Fibroblast of peridontal ligament (primary cell): ENCODE data around the gene MIOX.
A peak's percentile ranks its signal among the peaks of the same experiment; 100 is the strongest.

ENCODE experiments used
- DNase-seq: peaks from one replicate; pipeline ENCODE4 v3.0.0-alpha.2; 2010; ENCODE audit errors: extremely low read depth

The MIOX gene

DNA sequence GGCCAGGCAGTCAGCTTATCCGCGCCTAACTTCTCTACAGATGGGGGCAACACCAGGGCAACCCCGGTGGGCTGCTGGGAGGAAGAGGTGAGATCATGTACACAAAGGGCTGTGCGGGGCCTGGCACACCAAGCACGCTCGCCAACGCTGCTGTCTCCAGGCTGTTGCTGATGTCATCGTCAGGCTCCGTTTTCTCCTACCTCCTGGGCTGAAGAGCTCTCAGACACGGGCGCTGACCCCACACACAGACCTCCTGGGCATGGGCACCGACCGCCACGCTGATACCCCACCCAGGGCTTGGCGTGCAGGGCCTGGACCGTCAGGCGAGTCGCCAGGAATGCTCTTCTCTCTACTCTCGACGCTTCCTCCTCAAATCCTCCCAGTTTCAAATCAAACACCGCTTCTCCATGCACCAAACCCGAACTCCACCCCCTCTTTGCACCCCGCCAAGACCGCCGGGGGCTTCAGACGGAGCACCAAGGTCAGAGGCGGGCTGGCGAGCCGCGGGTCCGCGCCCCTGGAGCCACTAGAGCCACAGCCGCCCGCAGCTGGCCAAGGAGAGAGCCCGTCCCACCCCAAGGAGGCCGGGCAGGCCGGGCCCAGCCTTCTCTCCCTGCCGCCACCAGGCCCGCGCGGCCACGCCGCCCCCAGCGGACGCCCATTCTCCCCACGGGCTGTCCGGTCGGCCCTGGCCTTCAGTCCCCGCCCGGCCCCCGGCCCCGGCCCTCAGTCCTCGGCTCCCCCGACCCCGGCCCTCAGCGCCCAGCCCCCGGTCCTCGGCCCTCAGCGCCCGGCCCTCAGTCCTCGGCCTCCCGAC, 12.6 kb upstream of the MIOX start:
- DNase-seq, result peak; percentile 50

DNA sequence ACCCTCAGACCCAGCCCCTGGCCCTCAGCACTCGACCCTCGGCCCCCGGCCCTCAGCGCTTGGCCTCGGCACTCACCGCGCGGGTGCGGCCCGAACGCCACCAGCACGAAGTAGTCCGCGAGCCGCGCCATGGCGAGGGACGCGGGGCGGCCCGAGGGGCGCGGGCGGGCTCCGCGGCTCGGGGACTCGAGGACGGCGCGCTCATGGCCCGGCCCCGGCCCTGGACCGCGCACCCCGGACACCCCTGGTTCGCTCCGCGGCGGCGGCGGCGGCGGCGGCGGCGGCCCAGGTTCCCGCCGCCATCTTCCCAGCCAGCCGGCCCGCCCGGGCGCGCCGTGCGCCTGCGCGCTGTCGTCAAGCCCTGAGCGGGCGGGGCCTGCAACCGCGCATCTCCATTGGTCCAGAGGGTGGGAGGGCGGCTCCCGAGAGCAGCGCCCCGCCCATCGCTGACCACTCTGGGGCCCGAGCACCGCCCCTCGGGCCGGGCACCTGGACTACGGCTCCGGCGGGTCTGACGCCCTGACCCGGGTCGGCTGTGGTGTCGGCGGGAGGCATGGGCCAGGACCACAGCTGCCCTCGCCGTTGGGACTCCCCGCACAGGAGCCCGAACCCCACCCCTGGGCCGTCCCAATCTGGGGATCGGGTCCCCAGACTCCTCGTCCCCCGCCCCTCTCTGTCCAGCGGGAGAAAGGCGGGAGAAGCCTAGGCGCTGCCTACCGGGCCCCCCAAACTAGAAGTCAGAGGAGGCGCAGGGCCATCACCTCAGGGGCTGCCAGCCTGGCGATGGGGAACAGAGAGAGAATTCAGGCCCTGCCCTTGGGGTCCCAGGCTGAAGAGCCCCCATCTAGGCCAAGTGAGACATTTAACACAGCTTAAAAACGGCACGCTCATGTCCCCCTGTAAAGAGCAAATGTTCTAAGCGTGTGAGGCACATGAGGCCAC, 11.7 kb upstream of the MIOX start, which contains the start of gene SBF1:
Gene SBF1, minus strand, starts transcription at position 326 of the 942 bp plus-strand sequence. Its CDS starts 195 bp downstream, at position 131.
- DNase-seq, result peak; percentile 79

DNA sequence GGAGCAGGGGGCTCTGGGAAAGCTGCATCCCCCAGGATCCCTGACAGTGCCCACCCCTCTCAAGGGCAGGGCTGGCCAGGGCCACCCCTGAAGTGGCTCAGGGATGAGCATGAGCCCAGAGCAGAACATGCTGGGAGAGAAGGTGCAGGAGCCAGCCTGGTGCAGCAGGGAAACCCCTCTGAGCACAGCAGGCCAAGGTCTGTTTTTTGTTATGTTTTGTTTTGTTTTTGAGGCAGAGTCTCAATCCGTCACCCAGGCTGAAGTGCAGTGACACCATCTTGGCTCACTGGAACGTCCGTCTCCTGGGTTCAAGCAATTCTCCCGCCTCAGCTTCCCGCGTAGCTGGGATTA, 11.0 kb upstream of the MIOX start:
- no peak for DNase-seq

DNA sequence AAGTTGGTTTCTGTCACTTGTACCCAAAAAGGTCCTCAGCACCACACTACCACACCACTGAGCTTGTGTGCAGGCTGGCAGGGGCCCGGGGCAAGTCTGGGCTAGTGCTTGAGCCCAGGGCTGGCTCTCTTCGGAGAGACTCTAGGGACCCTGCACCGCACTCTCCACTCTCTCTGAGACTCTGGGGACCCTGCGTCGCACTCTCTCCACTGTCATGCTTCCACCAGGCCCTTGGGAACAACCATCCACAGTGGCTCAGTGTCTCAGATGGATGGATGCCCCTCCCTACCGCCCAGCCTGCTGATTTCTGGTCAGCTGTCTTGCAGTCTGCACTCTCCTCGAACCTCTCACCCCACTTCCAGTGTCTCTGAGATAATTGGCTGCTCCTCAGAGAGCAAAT, 9.8 kb upstream of the MIOX start:
- no peak for DNase-seq

DNA sequence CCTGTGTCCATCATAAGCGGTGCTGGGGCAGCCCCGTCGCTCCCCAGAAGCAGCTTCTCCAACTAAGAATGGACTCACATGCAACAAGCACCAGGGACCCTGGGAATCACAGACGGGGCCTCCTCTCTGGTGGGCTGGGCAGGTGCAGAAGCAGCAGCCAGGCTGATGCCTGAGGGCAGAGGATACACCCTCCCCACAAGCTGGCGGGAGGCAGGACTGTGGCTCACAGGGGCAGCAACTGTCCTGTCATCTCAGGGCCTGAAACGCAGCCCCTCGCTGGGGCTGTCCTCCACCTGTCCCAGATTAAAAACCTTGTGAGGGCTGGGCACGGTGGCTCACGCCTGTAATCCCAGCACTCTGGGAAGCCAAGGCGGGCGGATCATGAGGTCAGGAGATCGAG, 8.7 kb upstream of the MIOX start:
- no peak for DNase-seq

DNA sequence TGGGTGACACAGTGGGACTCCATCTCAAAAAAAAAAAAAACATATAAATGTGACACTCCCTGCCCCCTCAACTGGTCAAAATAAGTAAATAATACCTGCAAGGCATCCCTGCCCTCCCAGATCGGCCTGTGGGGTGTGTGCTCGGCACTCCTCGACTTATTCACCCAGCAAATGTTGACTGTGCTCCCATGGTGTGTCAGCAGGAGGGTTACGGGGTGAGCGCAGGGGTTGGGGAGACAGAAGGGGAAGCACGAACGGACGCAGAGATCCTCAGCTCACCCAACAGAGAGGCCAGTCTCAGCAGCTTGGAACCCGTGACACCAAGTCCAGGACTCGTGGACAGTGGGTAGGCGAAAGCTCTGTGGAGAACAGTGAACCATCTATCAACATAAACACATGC, 6.9 kb upstream of the MIOX start:
- no peak for DNase-seq

DNA sequence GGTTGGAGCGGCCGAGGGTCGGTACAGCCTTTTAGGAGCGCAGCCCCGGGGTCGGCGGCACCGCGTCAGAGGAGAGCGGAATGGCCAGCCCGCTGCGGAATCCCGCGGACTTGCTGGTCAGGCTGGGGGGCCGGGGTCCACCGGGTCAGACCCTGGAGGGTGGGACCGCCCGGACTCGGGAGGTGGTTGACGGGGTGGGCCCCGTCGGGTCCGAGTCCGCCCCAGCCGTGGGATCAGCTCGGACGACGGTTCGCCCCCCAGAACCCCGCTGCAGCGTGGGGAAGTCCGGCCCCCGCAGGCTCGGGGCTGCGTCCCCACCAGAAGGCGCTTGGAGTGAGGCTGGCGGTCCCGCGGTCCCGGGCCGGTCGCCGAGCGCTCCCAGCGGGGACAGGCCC, 5.6 kb upstream of the MIOX start:
- no peak for DNase-seq

DNA sequence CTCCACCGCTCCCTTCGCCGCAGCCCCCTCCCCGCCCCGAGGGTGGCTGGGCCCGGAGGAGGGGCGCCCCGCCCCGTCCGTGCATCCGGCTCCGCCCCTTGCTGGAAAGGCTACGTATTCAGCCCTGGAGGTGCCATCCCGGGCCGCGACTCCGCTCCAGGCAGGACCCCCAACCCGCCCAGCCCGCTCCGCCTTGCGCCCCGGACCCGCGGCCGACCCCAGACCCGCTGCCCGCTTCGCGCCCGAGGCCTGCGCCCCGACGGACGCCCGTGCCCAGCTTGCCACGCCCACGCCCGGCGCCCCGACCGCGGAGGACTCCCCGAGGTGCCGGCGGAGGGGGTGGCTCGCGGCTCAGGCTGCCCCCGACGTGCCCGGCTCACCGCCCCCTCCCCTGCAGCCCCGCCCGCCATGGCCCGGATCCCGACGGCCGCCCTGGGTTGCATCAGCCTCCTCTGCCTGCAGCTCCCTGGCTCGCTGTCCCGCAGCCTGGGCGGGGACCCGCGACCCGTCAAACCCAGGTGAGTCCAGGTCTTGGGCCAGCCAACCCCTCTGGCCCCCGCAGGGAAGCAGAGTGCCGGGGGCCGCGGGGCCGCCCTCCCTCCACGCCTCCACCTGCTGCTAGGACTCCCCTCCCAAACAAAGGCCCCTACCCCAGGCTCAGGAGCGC, 5.1 kb upstream of the MIOX start, which contains the start of gene ADM2:
Gene ADM2, plus strand, starts transcription at position 104 of the 667 bp plus-strand sequence. Its CDS starts 305 bp downstream, at position 409.
- DNase-seq, result peak; percentile 11

DNA sequence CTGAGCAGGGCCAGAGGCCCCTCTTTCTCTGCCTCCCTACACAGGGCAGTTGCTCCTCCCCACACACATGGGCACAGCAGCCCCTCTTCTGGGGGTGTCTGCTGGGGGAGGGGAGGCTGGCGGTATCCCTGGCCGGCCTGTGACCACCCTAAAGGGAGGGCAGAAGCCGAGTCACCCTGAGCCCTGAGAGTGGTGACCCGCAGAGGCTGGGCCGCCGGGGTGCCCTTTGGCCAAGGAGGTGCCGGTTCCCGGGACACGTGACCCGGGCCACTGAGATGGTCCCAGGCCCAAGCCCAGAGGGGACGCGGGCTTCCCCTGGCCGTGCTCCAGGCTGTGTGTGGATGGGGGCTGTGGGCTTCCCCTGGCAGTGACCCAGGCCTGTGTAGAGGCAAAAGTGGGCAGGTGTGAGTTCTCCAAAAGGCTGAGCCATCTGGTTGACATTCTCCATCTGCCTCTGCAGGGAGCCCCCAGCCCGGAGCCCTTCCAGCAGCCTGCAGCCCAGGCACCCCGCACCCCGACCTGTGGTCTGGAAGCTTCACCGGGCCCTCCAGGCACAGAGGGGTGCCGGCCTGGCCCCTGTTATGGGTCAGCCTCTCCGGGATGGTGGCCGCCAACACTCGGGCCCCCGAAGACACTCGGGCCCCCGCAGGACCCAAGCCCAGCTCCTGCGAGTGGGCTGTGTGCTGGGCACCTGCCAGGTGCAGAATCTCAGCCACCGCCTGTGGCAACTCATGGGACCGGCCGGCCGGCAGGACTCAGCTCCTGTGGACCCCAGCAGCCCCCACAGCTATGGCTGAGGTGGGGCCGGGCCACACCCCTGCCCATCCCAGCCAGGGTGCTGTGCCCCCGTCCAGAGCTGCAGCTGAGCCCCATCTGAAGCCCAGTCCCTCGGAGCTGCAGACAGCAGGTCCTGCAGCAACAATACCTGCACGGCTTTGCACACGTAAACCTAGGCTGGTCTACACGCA, 4.3 kb upstream of the MIOX start:
- no peak for DNase-seq

DNA sequence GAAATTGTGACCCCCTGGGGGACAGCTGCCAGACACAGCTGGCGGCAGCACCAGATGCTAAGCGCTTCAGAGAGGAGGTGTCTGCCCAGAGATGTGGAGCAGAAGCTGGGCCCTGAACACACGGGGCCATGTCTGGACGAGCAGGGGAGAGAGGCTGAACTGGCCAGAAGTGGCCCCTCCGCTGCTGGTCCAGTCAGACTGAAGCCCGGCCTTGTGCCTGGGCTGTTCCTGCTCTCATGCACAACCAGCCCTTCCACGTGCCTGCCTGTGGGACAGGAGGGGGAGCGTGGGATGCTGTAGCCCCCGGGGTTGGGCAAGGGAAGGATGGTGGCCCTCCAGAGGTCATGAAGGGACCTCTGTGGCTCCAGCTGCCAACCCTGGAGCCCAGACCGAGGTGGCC, 3.6 kb upstream of the MIOX start:
- no peak for DNase-seq

DNA sequence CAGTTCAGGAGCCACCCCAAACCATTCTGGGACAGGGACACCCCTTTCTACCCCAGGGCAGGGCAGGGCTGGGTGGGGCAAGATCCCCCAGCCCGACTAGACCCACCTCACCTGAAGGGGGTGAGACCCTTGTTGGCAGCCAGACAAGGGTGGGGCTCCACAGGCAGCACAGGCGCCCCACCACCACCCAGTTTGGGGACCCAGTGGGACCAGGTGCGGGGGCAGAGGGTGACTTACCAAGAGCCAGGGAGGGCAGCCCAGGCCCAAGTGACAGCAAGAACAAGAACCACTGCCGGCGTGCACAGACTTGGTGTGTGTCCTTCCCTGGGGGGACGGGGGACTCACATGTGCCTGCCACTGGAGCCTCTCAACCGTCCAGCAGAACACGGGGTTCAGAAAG, 3.1 kb upstream of the MIOX start:
- no peak for DNase-seq

DNA sequence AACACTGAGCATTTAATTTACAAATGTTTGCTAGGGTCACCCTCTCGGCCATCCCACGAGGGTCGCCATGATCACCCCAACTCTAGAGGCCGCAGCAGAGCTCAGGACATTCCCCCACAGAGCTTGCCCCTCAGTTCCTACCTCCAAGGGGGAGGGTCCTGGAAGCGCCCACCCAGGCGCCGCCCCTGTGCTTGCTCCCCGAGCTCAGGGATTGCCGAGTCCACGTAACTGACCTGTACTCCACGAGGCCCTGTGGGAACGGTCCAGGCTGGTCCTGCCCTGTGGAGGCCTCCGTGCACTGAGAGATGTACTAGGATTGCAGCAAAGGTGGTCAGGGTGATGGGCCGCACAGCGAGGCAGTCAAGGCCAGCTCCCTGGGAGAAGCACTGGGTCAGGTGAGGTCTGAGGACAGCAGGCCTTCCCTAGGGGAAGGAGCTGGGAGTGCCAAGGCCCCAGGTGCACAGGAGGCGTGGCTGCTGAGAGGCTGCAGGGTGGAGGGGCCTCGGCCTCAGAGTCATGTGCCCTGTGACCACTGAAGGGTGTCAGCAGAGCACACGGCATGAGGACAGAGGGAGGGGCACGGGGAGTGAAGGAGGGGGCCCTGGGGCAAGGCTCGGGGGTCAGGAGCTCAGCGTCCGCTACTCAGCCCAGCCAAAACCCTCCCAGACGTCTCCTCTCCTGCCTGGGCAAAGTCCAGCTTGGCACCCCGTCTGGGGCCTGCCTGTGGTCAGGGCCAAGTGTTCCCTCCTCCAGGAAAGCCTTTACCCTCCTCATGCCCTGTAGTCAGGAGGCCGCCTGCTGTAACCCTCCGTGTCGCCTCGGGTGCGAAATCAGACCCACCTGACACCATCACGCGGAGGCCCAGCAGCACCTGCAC, 2.4 kb upstream of the MIOX start:
- DNase-seq, result no peak

DNA sequence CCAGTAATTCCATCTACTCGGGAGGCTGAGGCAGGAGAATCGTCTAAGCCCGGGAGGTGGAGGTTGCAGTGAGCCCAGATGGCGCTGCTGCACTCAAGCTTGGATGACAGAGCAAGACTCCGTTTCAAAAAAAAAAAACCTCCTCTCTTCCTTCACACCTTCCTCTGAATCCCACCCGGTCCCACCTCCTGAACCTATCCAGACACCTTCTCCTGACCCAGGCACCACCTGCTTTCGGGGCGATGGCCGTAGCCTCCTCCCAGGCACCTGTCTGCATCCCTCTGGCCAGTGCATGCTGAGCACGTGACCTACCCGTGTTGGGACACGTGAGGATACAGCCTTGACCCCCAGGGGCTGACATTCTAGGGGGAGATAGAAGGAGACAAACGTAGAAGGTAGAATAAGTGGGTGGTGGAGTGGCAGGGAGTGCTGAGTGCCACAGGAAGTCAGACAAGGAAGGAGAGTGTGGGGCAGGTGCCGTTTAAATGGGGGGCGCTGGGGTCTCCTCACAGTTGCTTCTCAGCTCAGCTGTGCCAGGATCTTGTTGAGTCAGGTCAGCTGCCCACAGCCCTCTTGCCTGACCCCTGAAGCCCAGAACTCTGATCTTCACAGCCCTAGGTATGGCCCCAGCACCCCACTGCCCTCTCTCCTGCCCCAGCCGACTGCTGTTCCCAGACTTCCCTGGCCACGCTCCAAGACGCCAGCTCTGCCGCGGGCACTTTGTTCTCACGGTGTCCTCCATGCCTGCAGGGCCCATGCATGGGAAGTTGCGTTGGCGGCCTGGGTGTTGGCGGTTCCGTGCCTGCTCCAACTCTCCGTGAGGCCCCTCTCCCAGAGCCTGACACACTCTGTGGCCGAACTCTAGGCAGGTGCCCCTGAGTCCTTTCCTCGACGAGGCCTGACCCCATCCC, 1.2 kb upstream of the MIOX start:
- no peak for DNase-seq

DNA sequence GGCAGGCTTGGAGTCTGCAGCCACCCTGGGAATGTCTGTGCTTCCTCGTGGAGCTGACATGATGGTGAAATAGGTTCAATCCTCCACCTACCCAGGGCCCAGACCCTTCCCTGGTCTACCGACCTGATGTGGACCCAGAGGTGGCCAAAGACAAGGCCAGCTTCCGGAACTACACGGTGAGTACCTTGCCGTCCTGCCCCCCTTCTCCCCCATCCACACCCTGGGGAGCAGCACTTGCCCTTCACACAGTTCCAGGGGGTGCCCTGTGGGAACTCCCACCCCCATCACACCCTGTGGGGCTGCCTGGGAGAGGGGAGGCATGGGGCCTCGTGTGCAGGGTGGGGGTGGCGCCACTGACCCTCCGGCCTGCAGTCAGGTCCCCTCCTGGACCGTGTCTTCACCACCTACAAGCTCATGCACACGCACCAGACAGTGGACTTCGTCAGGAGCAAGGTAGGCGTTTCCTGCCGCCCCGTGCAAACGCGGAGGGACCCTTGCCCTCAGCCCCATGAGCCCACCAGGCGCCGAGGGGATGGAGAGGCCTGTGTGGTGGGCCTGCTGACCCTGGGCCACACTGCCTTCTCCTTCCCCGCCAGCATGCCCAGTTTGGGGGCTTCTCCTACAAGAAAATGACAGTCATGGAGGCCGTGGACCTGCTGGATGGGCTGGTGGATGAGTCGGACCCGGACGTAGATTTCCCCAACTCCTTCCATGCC, 789 bp downstream of the MIOX start:
- no peak for DNase-seq

DNA sequence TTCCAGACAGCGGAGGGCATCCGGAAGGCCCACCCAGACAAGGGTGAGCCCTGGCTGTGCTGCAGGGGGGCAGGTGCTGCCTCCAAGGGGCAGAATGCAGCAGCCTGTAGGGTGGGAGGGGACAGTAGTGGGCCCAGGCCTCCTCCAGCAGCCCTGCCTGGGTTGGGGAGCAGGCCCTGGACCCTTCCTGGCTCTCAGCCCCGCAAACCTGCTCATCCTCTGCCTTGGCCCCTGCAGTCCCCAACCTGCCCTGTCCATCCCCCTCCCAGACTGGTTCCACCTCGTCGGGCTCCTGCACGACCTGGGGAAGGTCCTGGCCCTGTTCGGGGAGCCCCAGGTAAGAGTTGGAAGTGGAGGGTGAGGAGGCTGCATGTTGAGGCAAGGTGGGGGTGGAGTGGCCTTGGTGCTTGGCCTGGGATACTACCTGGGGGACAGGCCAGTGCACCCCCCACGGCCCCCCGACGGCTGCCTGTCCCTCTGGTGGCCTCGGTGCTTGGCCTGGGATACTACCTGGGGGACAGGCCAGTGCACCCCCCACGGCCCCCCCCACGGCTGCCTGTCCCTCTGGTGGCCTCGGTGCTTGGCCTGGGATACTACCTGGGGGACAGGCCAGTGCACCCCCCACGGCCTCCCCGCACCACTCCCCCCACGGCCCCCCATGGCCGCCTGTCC, 1.5 kb downstream of the MIOX start:
- DNase-seq, result no peak

DNA sequence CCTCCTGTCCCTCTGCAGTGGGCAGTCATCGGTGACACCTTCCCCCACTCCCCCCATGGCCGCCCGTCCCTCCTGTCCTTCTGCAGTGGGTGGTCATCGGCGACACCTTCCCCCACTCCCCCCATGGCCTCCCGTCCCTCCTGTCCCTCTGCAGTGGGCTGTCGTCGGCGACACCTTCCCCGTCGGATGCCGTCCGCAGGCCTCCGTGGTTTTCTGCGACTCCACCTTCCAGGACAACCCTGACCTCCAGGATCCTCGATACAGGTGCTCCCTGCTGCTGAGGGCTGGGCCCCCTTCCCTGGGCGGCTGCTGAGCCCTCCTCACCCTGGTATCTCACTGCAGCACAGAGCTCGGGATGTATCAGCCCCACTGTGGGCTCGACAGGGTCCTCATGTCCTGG, 2.2 kb downstream of the MIOX start:
- DNase-seq, result no peak

DNA sequence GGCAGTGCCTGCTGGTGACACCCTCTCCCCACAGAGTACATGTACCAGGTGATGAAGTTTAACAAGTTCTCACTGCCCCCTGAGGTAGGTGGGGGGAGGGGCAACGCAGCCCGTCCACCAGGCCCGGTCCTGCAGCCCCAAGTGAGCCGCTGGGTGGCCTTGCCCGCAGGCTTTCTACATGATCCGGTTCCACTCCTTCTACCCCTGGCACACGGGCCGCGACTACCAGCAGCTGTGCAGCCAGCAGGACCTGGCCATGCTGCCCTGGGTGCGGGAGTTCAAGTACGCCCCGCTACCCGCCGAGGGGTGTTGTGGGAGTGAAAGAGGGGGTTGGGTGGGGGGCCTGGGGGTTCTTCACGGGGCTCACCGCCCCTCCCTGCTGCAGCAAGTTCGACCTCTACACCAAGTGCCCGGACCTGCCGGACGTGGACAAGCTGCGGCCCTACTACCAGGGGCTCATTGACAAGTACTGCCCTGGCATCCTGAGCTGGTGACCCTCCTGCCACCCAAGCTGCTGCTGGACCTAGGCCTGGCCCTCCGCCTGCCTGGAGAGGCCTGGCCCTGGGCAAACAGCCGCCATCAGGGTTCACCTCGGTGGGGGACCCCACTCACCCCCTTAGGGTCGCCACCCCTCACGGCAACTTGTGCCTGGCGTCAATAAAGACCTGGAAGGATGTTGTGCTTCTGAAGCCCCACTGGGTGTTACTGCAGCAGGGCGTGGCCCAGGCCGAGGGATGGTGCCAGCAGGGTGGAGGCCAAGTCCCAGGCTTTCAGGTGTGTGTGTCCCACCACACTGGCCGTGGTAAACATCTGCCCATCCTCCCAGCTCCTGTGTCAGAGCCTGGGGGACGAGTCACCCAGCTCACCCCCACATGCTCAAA, 2.9 kb downstream of the MIOX start:
- DNase-seq, result no peak
